PC-3 (cell line): ENCODE results near the gene ELOVL2.

Experiments used
- EZH2 ChIP-seq: fragments of 300-600 bp; sonication (generic); IDR thresholded peaks from one replicate; pipeline ENCODE4 v1.6.1; 2017; ENCODE audit warnings: antibody characterized with exemption, mild to moderate bottlenecking, low read length; ENCODE audit not compliant: unreplicated experiment
- EZH2phosphoT487 ChIP-seq: fragments of 300-600 bp; sonication (generic); IDR thresholded peaks from 2 replicates; pipeline ENCODE4 v1.6.1; 2018; ENCODE audit warnings: mild to moderate bottlenecking, antibody characterized with exemption, low read length, borderline replicate concordance
- TF ChIP-seq, protein P1 (sequence below): fragments of 300-600 bp; sonication (generic); conservative IDR thresholded peaks from 2 replicates; pipeline ENCODE4 v1.5.1; 2017; ENCODE audit warnings: antibody characterized with exemption, low read depth, mild to moderate bottlenecking, low read length

DNA sequence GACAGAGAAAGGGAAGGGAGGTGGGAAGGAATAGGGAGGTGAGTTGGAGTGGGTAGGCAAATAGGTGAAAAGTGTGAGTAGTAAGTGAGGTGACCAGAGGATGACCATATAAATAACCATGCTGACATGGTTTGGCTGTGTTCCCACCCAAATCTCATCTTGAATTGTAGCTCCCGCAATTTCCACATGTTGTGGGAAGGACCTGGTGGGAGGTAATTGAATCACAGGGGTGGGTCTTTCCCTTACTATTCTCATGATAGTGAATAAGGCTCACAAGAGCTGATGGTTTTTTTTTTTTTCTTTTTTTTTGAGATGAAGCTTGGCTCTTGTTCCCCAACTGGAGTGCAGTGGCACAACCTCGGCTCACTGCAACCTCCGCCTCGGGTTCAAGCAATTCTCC, 28.0 kb upstream of the ELOVL2 start:
- TF ChIP-seq, protein P1, sequence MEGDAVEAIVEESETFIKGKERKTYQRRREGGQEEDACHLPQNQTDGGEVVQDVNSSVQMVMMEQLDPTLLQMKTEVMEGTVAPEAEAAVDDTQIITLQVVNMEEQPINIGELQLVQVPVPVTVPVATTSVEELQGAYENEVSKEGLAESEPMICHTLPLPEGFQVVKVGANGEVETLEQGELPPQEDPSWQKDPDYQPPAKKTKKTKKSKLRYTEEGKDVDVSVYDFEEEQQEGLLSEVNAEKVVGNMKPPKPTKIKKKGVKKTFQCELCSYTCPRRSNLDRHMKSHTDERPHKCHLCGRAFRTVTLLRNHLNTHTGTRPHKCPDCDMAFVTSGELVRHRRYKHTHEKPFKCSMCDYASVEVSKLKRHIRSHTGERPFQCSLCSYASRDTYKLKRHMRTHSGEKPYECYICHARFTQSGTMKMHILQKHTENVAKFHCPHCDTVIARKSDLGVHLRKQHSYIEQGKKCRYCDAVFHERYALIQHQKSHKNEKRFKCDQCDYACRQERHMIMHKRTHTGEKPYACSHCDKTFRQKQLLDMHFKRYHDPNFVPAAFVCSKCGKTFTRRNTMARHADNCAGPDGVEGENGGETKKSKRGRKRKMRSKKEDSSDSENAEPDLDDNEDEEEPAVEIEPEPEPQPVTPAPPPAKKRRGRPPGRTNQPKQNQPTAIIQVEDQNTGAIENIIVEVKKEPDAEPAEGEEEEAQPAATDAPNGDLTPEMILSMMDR, result no peak
- no peak for TF ChIP-seq EZH2
- no peak for TF ChIP-seq EZH2phosphoT487
